ENCODE data around the gene SERPIND1. TPM values are rescaled to one million over a fixed set of nuclear protein-coding genes. Genes with fewer than 3 reads are reported as not detected.

The SERPIND1 gene
- total RNA-seq, 1 experiment from 2014 or later = 0.19 TPM

DNA sequence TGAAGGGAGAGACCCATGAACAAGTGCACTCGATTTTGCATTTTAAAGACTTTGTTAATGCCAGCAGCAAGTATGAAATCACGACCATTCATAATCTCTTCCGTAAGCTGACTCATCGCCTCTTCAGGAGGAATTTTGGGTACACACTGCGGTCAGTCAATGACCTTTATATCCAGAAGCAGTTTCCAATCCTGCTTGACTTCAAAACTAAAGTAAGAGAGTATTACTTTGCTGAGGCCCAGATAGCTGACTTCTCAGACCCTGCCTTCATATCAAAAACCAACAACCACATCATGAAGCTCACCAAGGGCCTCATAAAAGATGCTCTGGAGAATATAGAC, 5.9 kb downstream of the SERPIND1 start:
- POLR2A ChIA-PET (ENCODE audit: low non-redundant PET) = no interaction called here
- Histone ChIP-seq H3K4me1 (ENCODE audit: insufficient read depth, low read length, poor library complexity, severe bottlenecking) (peaks cover 11% of the 10 kb centered on the region), H3K27me3 (replicated peaks; ENCODE audit: insufficient read depth, low read depth, low read length, poor library complexity) (no peaks in the 10 kb centered on the region), H3K9me3 (ENCODE audit: low read depth, low read length, poor library complexity, severe bottlenecking) (no peaks in the 10 kb centered on the region), H3K27ac (ENCODE audit: low read depth, low read length, poor library complexity, severe bottlenecking) (no peak overlapping the region), H3K4me3 (ENCODE audit: low read depth, low read length, poor library complexity, severe bottlenecking) (no peak overlapping the region), H3K36me3 (ENCODE audit: insufficient read depth, low read length, poor library complexity, severe bottlenecking) (no peaks in the 10 kb centered on the region)
- no TSS peak for BruUV-seq (replicated peaks)
- TF ChIP-seq, protein P1, sequence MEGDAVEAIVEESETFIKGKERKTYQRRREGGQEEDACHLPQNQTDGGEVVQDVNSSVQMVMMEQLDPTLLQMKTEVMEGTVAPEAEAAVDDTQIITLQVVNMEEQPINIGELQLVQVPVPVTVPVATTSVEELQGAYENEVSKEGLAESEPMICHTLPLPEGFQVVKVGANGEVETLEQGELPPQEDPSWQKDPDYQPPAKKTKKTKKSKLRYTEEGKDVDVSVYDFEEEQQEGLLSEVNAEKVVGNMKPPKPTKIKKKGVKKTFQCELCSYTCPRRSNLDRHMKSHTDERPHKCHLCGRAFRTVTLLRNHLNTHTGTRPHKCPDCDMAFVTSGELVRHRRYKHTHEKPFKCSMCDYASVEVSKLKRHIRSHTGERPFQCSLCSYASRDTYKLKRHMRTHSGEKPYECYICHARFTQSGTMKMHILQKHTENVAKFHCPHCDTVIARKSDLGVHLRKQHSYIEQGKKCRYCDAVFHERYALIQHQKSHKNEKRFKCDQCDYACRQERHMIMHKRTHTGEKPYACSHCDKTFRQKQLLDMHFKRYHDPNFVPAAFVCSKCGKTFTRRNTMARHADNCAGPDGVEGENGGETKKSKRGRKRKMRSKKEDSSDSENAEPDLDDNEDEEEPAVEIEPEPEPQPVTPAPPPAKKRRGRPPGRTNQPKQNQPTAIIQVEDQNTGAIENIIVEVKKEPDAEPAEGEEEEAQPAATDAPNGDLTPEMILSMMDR (conservative IDR thresholded peaks at IDR 0.05; ENCODE audit: low read depth, low read length) = no peak
- no peak for TF ChIP-seq EZH2 (IDR thresholded peaks at IDR 0.05; ENCODE audit: borderline replicate concordance, low read depth, low read length, poor library complexity, severe bottlenecking)
- CTCF ChIA-PET = no interaction called here
- intact Hi-C loops (cut with micrococcal nuclease; ENCODE audit: unreplicated experiment) = no loop called here
- DNase-seq (ENCODE audit: low spot score) = no peak

DNA sequence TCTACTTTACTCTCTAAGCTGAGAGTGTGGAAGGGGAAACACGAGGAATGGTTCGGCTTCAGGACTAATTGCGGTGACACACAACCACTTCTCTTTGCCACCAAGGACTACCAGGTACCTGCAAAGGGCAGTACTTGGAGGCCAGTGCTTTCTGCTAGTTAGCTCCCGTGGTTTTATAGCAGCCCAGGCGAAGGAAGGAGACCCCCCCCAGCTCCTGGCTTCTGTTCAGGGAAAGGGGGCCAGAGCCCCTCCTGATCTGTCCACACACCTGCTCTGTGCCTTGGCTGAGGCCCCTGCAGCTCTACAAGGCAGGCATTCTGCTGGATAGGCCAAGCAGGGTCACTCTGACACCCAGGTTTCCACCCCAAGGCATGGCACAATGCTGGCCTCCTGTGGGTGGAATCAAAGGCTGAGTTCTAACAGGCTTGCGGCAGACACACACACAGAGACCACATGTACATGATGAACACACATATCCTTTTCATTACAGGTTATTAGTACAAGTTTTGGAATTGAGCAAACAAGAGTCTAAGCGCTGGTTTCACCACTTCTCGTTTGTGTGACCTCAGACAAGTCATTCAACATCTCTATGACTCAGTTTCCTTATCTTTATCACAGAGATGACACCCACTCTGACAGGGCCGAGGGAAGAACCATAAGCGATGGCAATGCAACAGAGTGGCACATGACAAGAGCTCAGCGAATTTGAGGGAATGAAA, 7.5 kb downstream of the SERPIND1 start:
- Histone ChIP-seq H3K9me3 (ENCODE audit: low read depth, low read length, poor library complexity, severe bottlenecking) (no peaks in the 10 kb centered on the region), H3K27me3 (replicated peaks; ENCODE audit: insufficient read depth, low read depth, low read length, poor library complexity) (no peaks in the 10 kb centered on the region), H3K36me3 (ENCODE audit: insufficient read depth, low read length, poor library complexity, severe bottlenecking) (no peaks in the 10 kb centered on the region), H3K4me1 (ENCODE audit: insufficient read depth, low read length, poor library complexity, severe bottlenecking) (peaks cover 11% of the 10 kb centered on the region), H3K27ac (ENCODE audit: low read depth, low read length, poor library complexity, severe bottlenecking) (no peak overlapping the region), H3K4me3 (ENCODE audit: low read depth, low read length, poor library complexity, severe bottlenecking) (no peak overlapping the region)
- TF ChIP-seq EZH2 (IDR thresholded peaks at IDR 0.05; ENCODE audit: borderline replicate concordance, low read depth, low read length, poor library complexity, severe bottlenecking) = no peak
- TF ChIP-seq, protein P1 (conservative IDR thresholded peaks at IDR 0.05; ENCODE audit: low read depth, low read length) = no peak
- BruUV-seq (replicated peaks) = no TSS peak
- CTCF ChIA-PET = no interaction called here
- intact Hi-C loops (cut with micrococcal nuclease; ENCODE audit: unreplicated experiment) = no loop called here
- POLR2A ChIA-PET (ENCODE audit: low non-redundant PET) = no interaction called here
- no peak for DNase-seq (ENCODE audit: low spot score)

DNA sequence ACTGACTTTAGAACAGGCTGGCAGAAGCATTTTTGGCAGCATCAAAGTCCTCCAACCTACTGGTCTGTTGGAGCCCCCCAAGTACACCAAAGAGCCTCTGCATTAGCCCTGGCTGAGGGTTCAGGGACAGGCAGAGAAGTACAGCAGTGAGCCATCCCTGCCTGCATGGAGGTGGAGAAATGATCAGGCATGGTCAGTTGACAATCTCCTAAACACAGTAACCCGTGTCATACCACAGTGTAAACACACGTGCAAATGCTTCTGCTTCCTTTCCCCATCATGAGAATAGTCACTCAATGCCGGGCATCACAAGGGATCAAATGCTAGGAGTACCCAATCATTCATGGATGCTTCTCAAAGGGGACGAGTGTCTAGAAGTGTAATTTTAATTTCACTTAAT, 8.2 kb downstream of the SERPIND1 start:
- ChIA-PET CTCF (no interaction called here), POLR2A (ENCODE audit: low non-redundant PET) (no interaction called here)
- Histone ChIP-seq H3K9me3 (ENCODE audit: low read depth, low read length, poor library complexity, severe bottlenecking) (no peaks in the 10 kb centered on the region), H3K4me1 (ENCODE audit: insufficient read depth, low read length, poor library complexity, severe bottlenecking) (peaks cover 11% of the 10 kb centered on the region), H3K27me3 (replicated peaks; ENCODE audit: insufficient read depth, low read depth, low read length, poor library complexity) (no peaks in the 10 kb centered on the region), H3K36me3 (ENCODE audit: insufficient read depth, low read length, poor library complexity, severe bottlenecking) (no peaks in the 10 kb centered on the region), H3K27ac (ENCODE audit: low read depth, low read length, poor library complexity, severe bottlenecking) (no peak overlapping the region), H3K4me3 (ENCODE audit: low read depth, low read length, poor library complexity, severe bottlenecking) (no peak overlapping the region)
- BruUV-seq (replicated peaks) = no TSS peak
- intact Hi-C loops (cut with micrococcal nuclease; ENCODE audit: unreplicated experiment) = no loop called here
- DNase-seq (ENCODE audit: low spot score) = no peak
- TF ChIP-seq EZH2 (IDR thresholded peaks at IDR 0.05; ENCODE audit: borderline replicate concordance, low read depth, low read length, poor library complexity, severe bottlenecking) = no peak
- TF ChIP-seq, protein P1 (conservative IDR thresholded peaks at IDR 0.05; ENCODE audit: low read depth, low read length) = no peak
